ENCODE results near the gene AFG3L2.

AFG3L2 gene

DNA sequence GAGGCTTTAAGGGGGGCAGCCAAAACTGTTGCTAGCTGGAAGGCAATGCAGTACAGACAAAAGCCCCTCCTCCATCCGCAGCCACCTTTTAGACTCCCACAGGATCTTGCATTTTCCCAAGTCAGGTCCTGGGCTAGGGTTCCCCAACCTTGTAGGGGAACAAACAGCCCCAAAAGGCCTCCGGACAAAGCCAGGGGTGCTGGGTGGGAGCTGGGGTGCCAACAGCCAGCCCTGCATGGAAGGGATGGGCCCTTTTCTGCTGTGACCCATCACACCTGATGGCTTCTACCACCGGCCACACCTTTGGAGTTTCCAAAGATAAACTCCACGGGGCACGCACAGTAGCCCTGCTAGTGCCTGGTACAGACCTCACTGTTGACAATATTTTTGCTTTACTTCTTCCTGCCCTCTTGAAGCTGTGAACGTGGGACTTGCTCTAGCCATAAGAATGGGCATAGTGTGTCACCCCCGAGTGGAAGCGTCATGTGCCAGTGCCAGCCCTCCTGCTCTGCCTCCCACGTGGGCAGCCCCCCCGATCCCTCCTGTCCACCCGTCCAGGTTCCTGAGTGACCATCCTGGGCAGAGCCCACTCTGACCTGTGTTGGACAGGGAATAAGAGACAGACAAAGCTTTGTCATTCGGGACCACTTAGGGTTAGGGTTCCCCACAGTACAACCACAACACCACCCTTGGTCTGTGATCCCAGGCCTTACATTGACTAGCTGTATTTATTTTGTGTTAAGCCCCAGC lies 50.1 kb downstream of the AFG3L2 start:
- Histone ChIP-seq H3K9me3 (ENCODE audit: control insufficient read depth, insufficient read depth, low read length) (no peaks in the 10 kb centered on the region), H3K4me1 (ENCODE audit: control insufficient read depth, insufficient read depth, low read length) (no peaks in the 10 kb centered on the region; the same call in 1 of the 2 replicates), H3K27me3 (ENCODE audit: control insufficient read depth, insufficient read depth, low read length) (no peaks in the 10 kb centered on the region), H3K4me3 (ENCODE audit: low read length) (no peak overlapping the region), H3K36me3 (ENCODE audit: control insufficient read depth, insufficient read depth, low read length) (peaks cover 25% of the 10 kb centered on the region), H3K27ac (ENCODE audit: low read length) (no peak overlapping the region)
- no peak for DNase-seq (ENCODE audit: low read depth, low spot score)
- WGBS (ENCODE audit: insufficient coverage, insufficient read length), result no CpG with 5 or more reads among the region's 12 CpGs

GRCh38 chr18:12325726-12326245 lies 51.2 kb downstream of the AFG3L2 start:
- Histone ChIP-seq H3K36me3 (ENCODE audit: control insufficient read depth, insufficient read depth, low read length) (peaks cover 24% of the 10 kb centered on the region), H3K27ac (ENCODE audit: low read length) (no peak overlapping the region), H3K4me1 (ENCODE audit: control insufficient read depth, insufficient read depth, low read length) (no peaks in the 10 kb centered on the region; the same call in 1 of the 2 replicates), H3K27me3 (ENCODE audit: control insufficient read depth, insufficient read depth, low read length) (no peaks in the 10 kb centered on the region), H3K9me3 (ENCODE audit: control insufficient read depth, insufficient read depth, low read length) (no peaks in the 10 kb centered on the region), H3K4me3 (ENCODE audit: low read length) (no peak overlapping the region)
- WGBS (ENCODE audit: insufficient coverage, insufficient read length), result no CpG with 5 or more reads among the region's 29 CpGs
- DNase-seq (ENCODE audit: low read depth, low spot score), result no peak

GRCh38 chr18:12324991-12325725 lies 51.9 kb downstream of the AFG3L2 start:
- Histone ChIP-seq H3K4me3 (ENCODE audit: low read length) (no peak overlapping the region), H3K27me3 (ENCODE audit: control insufficient read depth, insufficient read depth, low read length) (no peaks in the 10 kb centered on the region), H3K9me3 (ENCODE audit: control insufficient read depth, insufficient read depth, low read length) (no peaks in the 10 kb centered on the region), H3K4me1 (ENCODE audit: control insufficient read depth, insufficient read depth, low read length) (no peaks in the 10 kb centered on the region; the same call in 1 of the 2 replicates), H3K27ac (ENCODE audit: low read length) (no peak overlapping the region), H3K36me3 (ENCODE audit: control insufficient read depth, insufficient read depth, low read length) (peaks cover 23% of the 10 kb centered on the region)
- no CpG with 5 or more reads among the region's 58 CpGs for WGBS (ENCODE audit: insufficient coverage, insufficient read length)
- DNase-seq (ENCODE audit: low read depth, low spot score), result no peak

DNA sequence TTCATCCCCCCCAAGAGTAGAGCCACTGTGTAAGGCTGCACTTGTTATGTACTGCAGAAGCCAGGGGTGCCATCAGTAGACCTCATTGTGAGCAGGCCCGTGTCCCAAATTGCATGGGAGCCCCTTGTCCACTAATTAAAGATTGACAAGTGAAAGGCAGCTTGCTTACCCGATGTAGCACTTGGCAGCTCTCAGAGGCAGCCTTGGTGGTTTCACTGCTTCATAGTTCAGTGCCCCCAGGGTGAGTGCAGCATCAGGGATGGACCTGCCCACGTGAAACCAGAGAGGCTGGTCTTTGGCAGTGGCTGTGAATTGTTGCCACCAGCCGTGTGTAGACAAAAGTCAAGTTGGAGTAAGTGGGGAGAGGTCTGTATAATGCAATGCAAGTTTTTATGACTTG lies 55.7 kb downstream of the AFG3L2 start:
- Histone ChIP-seq H3K27ac (ENCODE audit: low read length) (no peak overlapping the region), H3K4me3 (ENCODE audit: low read length) (no peak overlapping the region), H3K36me3 (ENCODE audit: control insufficient read depth, insufficient read depth, low read length) (peaks cover 16% of the 10 kb centered on the region), H3K4me1 (ENCODE audit: control insufficient read depth, insufficient read depth, low read length) (no peaks in the 10 kb centered on the region; the same call in 1 of the 2 replicates), H3K27me3 (ENCODE audit: control insufficient read depth, insufficient read depth, low read length) (no peaks in the 10 kb centered on the region), H3K9me3 (ENCODE audit: control insufficient read depth, insufficient read depth, low read length) (no peaks in the 10 kb centered on the region)
- DNase-seq (ENCODE audit: low read depth, low spot score), result no peak
- no CpG with 5 or more reads among the region's 4 CpGs for WGBS (ENCODE audit: insufficient coverage, insufficient read length)

DNA sequence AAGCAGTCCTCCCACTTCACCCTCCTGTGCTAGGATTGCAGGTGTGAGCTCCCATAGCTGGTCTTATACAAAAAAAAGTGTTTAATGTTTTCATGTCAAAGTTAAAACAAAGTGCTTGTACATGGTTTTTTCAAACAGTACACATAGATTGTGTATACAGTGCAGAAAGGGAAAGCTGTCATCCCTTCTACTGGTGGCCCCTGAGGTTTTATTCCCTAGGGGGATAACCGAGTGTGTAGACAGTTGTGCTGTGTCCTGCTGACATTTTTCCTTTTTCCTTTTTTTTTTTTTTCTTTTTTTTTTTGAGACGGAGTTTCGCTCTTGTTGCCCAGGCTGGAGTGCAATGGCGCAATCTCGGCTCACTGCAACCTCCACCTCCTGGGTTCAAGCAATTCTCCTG lies 58.2 kb downstream of the AFG3L2 start:
- H3K27me3 ChIP-seq (ENCODE audit: control insufficient read depth, insufficient read depth, low read length), result no peaks in the 10 kb centered on the region
- no peaks in the 10 kb centered on the region for H3K4me1 ChIP-seq (ENCODE audit: control insufficient read depth, insufficient read depth, low read length)
- no peaks in the 10 kb centered on the region for H3K9me3 ChIP-seq (ENCODE audit: control insufficient read depth, insufficient read depth, low read length)
- H3K36me3 ChIP-seq (ENCODE audit: control insufficient read depth, insufficient read depth, low read length), result no peaks in the 10 kb centered on the region; the same call in 1 of the 2 replicates
- no CpG with 5 or more reads among the region's 5 CpGs for WGBS (ENCODE audit: insufficient coverage, insufficient read length)
- no peak for DNase-seq (ENCODE audit: low read depth, low spot score)
- H3K27ac ChIP-seq (ENCODE audit: low read length), result no peak overlapping the region
- H3K4me3 ChIP-seq (ENCODE audit: low read length), result no peak overlapping the region

DNA sequence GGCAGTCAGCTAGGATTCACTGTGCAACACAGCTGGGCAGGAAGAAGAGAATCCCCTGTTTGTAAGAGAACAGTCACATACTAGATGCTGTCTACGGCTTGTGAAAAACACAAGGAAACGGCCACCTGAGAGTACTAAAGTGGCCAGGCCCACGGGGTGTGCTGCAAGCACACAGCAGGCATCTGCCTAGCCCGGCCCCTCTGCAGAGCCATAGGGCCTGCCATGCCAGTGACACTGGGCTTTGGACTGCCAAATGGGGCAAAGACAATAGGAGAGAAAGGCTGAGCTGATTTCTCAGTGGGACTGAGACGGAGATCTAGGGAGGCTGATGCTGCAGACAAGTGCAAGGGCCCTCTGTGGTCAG lies 58.7 kb downstream of the AFG3L2 start:
- Histone ChIP-seq H3K27ac (ENCODE audit: low read length) (no peak overlapping the region), H3K9me3 (ENCODE audit: control insufficient read depth, insufficient read depth, low read length) (no peaks in the 10 kb centered on the region), H3K36me3 (ENCODE audit: control insufficient read depth, insufficient read depth, low read length) (no peaks in the 10 kb centered on the region; the same call in 1 of the 2 replicates), H3K27me3 (ENCODE audit: control insufficient read depth, insufficient read depth, low read length) (no peaks in the 10 kb centered on the region), H3K4me1 (ENCODE audit: control insufficient read depth, insufficient read depth, low read length) (no peaks in the 10 kb centered on the region), H3K4me3 (ENCODE audit: low read length) (no peak overlapping the region)
- no peak for DNase-seq (ENCODE audit: low read depth, low spot score)
- no CpG with 5 or more reads among the region's 5 CpGs for WGBS (ENCODE audit: insufficient coverage, insufficient read length)

DNA sequence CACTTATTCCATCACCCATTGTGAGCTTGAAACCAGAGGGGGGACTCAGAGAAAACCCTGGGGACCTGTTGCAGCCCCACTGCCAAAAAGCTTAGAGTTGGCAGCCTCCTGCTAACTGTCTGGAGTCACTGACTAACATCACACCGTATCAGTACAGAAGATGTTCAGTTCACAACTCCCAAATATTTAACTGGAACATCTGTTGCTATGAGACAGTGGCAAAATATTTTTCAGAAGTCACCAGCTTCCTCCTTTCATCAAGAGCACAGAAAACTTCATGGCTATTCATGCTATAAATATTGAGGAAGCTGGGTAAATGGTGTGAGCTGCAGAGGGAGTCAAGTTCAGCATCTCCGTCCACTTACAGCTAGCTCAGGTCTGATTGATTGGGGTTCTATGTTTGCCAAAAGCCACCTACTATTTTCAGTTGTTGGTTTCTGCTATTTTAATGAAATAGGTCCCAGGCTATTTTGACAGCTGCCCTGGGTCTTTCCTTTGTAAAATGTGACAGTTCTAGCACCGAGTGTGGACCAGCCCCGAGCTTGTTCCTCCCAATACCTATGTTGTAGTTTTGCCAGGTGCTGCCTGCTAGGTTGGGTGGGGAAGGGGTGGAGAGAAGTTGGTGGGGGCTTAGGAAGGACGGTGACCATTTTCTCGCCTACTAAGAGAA lies 59.2 kb downstream of the AFG3L2 start:
- H3K27me3 ChIP-seq (ENCODE audit: control insufficient read depth, insufficient read depth, low read length), result no peaks in the 10 kb centered on the region
- no peaks in the 10 kb centered on the region for H3K9me3 ChIP-seq (ENCODE audit: control insufficient read depth, insufficient read depth, low read length)
- WGBS (ENCODE audit: insufficient coverage, insufficient read length), result no CpG with 5 or more reads among the region's 6 CpGs
- H3K4me1 ChIP-seq (ENCODE audit: control insufficient read depth, insufficient read depth, low read length), result no peaks in the 10 kb centered on the region
- H3K4me3 ChIP-seq (ENCODE audit: low read length), result no peak overlapping the region
- no peaks in the 10 kb centered on the region; the same call in 1 of the 2 replicates for H3K36me3 ChIP-seq (ENCODE audit: control insufficient read depth, insufficient read depth, low read length)
- no peak for DNase-seq (ENCODE audit: low read depth, low spot score)
- no peak overlapping the region for H3K27ac ChIP-seq (ENCODE audit: low read length)

- H3K27me3 ChIP-seq (ENCODE audit: control insufficient read depth, insufficient read depth, low read length), result no peaks in the 10 kb centered on the region
- H3K27ac ChIP-seq (ENCODE audit: low read length), result no peak overlapping the region
- H3K36me3 ChIP-seq (ENCODE audit: control insufficient read depth, insufficient read depth, low read length), result no peaks in the 10 kb centered on the region; the same call in 1 of the 2 replicates
- no peak for DNase-seq (ENCODE audit: low read depth, low spot score)
- H3K4me1 ChIP-seq (ENCODE audit: control insufficient read depth, insufficient read depth, low read length), result no peaks in the 10 kb centered on the region
- no peak overlapping the region for H3K4me3 ChIP-seq (ENCODE audit: low read length)
- no CpG with 5 or more reads among the region's 5 CpGs for WGBS (ENCODE audit: insufficient coverage, insufficient read length)
- H3K9me3 ChIP-seq (ENCODE audit: control insufficient read depth, insufficient read depth, low read length), result no peaks in the 10 kb centered on the region
These were observed 61.1 kb downstream of the AFG3L2 start for GRCh38 chr18:12315911-12316310.

DNA sequence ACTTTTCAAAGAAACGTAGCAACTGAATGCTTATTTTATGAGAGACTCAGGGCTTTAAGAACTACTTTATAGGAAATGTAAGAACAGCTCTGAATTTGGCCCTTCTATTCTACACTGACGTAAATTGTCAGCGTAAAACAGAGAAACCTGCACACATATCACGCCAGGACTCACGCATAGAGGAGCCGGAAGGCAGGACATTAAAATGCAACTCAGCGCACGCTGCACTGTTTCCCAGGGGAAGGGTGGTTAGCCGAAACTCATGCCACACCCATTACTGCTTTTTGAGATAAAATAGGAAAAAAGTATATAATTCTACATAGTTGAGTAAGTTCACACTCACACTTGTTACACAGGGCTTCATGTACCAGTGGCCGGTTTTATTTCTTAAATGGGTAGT lies 61.5 kb downstream of the AFG3L2 start:
- DNase-seq (ENCODE audit: low read depth, low spot score), result no peak
- no peaks in the 10 kb centered on the region; the same call in 1 of the 2 replicates for H3K36me3 ChIP-seq (ENCODE audit: control insufficient read depth, insufficient read depth, low read length)

GRCh38 chr18:12314591-12315305 lies 62.3 kb downstream of the AFG3L2 start:
- Histone ChIP-seq H3K9me3 (ENCODE audit: control insufficient read depth, insufficient read depth, low read length) (no peaks in the 10 kb centered on the region), H3K27ac (ENCODE audit: low read length) (no peak overlapping the region), H3K4me1 (ENCODE audit: control insufficient read depth, insufficient read depth, low read length) (no peaks in the 10 kb centered on the region), H3K27me3 (ENCODE audit: control insufficient read depth, insufficient read depth, low read length) (no peaks in the 10 kb centered on the region), H3K4me3 (ENCODE audit: low read length) (no peak overlapping the region), H3K36me3 (ENCODE audit: control insufficient read depth, insufficient read depth, low read length) (no peaks in the 10 kb centered on the region; the same call in 1 of the 2 replicates)
- no peak for DNase-seq (ENCODE audit: low read depth, low spot score)
- WGBS (ENCODE audit: insufficient coverage, insufficient read length), result no CpG with 5 or more reads among the region's 1 CpG

More for the DNA sequence above, 61.5 kb downstream of the AFG3L2 start:
- H3K4me1 ChIP-seq (ENCODE audit: control insufficient read depth, insufficient read depth, low read length), result no peaks in the 10 kb centered on the region
- no peaks in the 10 kb centered on the region for H3K9me3 ChIP-seq (ENCODE audit: control insufficient read depth, insufficient read depth, low read length)
- no peak overlapping the region for H3K4me3 ChIP-seq (ENCODE audit: low read length)
- H3K27ac ChIP-seq (ENCODE audit: low read length), result no peak overlapping the region
- WGBS (ENCODE audit: insufficient coverage, insufficient read length), result no CpG with 5 or more reads among the region's 10 CpGs
- no peaks in the 10 kb centered on the region for H3K27me3 ChIP-seq (ENCODE audit: control insufficient read depth, insufficient read depth, low read length)
